GM23248 (cell line): ENCODE data around the gene RNF25. TPM values are rescaled to one million over a fixed set of nuclear protein-coding genes. Genes with fewer than 3 reads are reported as not detected.

Experiments
- DNase-seq: peaks from one replicate; pipeline ENCODE4 v3.0.0-alpha.2; 2015
- H2AFZ ChIP-seq: fragments of 200-600 bp; sonication (generic); 2 replicates; pipeline ENCODE4 v1.6.1; 2016; ENCODE audit warnings: antibody characterized with exemption
- H3F3A ChIP-seq: fragments of 200-600 bp; sonication (generic); 2 replicates; pipeline ENCODE4 v1.6.1; 2016; ENCODE audit warnings: mild to moderate bottlenecking, antibody characterized with exemption, mixed run types; ENCODE audit not compliant: insufficient read depth
- H3K27ac ChIP-seq: fragments of 200-600 bp; sonication (generic); 2 replicates; pipeline ENCODE4 v1.5.1; 2016; ENCODE audit warnings: mild to moderate bottlenecking
- H3K27me3 ChIP-seq: fragments of 200-600 bp; sonication (generic); replicated peaks from 2 replicates; pipeline ENCODE4 v1.6.1; 2016; ENCODE audit warnings: mild to moderate bottlenecking; ENCODE audit not compliant: insufficient read depth
- H3K36me3 ChIP-seq: fragments of 200-600 bp; sonication (generic); 2 replicates; pipeline ENCODE4 v1.6.1; 2016; ENCODE audit warnings: low read depth, mild to moderate bottlenecking
- H3K4me1 ChIP-seq: fragments of 200-600 bp; sonication (generic); 2 replicates; pipeline ENCODE4 v1.6.1; 2016; ENCODE audit warnings: mild to moderate bottlenecking; ENCODE audit not compliant: insufficient read depth
- H3K4me2 ChIP-seq: fragments of 200-600 bp; sonication (generic); one replicate; pipeline ENCODE4 v1.6.1; 2016; ENCODE audit warnings: mild to moderate bottlenecking; ENCODE audit not compliant: unreplicated experiment
- H3K4me3 ChIP-seq: fragments of 200-600 bp; sonication (generic); 2 replicates; pipeline ENCODE4 v1.5.1; 2016; ENCODE audit warnings: mild to moderate bottlenecking
- H3K79me2 ChIP-seq: fragments of 200-600 bp; sonication (generic); 2 replicates; pipeline ENCODE4 v1.6.1; 2016; ENCODE audit warnings: mild to moderate bottlenecking; ENCODE audit not compliant: insufficient read depth
- H3K9ac ChIP-seq: fragments of 200-600 bp; sonication (generic); 2 replicates; pipeline ENCODE4 v1.6.1; 2016; ENCODE audit warnings: mild to moderate bottlenecking
- H3K9me2 ChIP-seq: fragments of 200-600 bp; sonication (generic); 2 replicates; pipeline ENCODE4 v1.6.1; 2016; ENCODE audit warnings: mixed run types, mild to moderate bottlenecking, moderate library complexity; ENCODE audit not compliant: insufficient read depth
- H3K9me3 ChIP-seq: fragments of 200-600 bp; sonication (generic); one replicate; pipeline ENCODE4 v1.6.1; 2017; ENCODE audit warnings: low read depth
- H4K20me1 ChIP-seq: fragments of 200-600 bp; sonication (generic); 2 replicates; pipeline ENCODE4 v1.6.0; 2016; ENCODE audit not compliant: insufficient read depth
- EZH2 ChIP-seq: fragments of 200-600 bp; sonication (generic); IDR thresholded peaks from 2 replicates; pipeline ENCODE4 v1.6.1; 2018; ENCODE audit warnings: antibody characterized with exemption, mild to moderate bottlenecking; ENCODE audit not compliant: insufficient read depth, poor library complexity, severe bottlenecking
- EZH2phosphoT487 ChIP-seq: fragments of 200-600 bp; sonication (generic); IDR thresholded peaks from 2 replicates; pipeline ENCODE4 v1.6.1; 2018; ENCODE audit warnings: antibody characterized with exemption, moderate library complexity, mild to moderate bottlenecking, low read depth; ENCODE audit not compliant: insufficient read depth
- WGBS, 2 experiments: methylation state at CpG; one replicate each; pipeline ENCODE4 v1.1.6; 2015 to 2017; ENCODE audit warnings: low lambda C conversion rate in 2 of 2, low coverage in 1 of 2; ENCODE audit errors: missing lambda C conversion rate in 2 of 2; 5-methylcytosine and 5-hydroxymethylcytosine counted together
- in situ Hi-C: fragments of 300-500 bp; cut with MboI; formaldehyde crosslinking; loops from 2 replicates; pipeline ENCODE4 v1.15.0; 2020
- polyA plus RNA-seq: library from polyadenylated mRNA; unstranded; fragments of >200 nt; fragmentation: Nextera tagmentation; extraction: Ambion mirVana; gene quantifications from 2 replicates; pipeline ENCODE4 v1.2.1, GENCODE V29; 2016
- total RNA-seq: library from RNA; depleted of rRNA; stranded (reverse); fragments of >200 nt; shearing (Covaris generic); gene quantifications from 2 replicates; pipeline ENCODE4 v1.2.3, GENCODE V29; 2014

RNF25 gene
- total and polyA plus RNA-seq, 2 experiments from 2014 or later, result 37.4 to 41.1 TPM

GRCh38 chr2:218623366-218623705 is 48.5 kb downstream of the RNF25 start:
- in situ Hi-C loops, result no loop called here
- Histone ChIP-seq H3K4me1 (no peaks in the 10 kb centered on the region), H3K4me3 (no peak overlapping the region), H3F3A (no peaks in the 10 kb centered on the region), H3K9me3 (no peaks in the 10 kb centered on the region), H3K9me2 (no peaks in the 10 kb centered on the region), H2AFZ (no peak overlapping the region), H3K36me3 (no peaks in the 10 kb centered on the region), H3K27ac (no peak overlapping the region), H3K27me3 (no peaks in the 10 kb centered on the region), H3K4me2 (no peak overlapping the region), H4K20me1 (no peaks in the 10 kb centered on the region), H3K9ac (no peak overlapping the region), H3K79me2 (no peaks in the 10 kb centered on the region)
- WGBS, 2 experiments, result 94 to 96% methylated on average over 3 of the region's 3 CpGs
- no peak for DNase-seq
- no peak for TF ChIP-seq EZH2phosphoT487
- no peak for TF ChIP-seq EZH2

- H3K27ac ChIP-seq, result no peak overlapping the region
- H3K27me3 ChIP-seq, result no peaks in the 10 kb centered on the region
- no peak overlapping the region for H2AFZ ChIP-seq
- no peak overlapping the region for H3K4me2 ChIP-seq
- no peak overlapping the region for H3K4me3 ChIP-seq
- no peaks in the 10 kb centered on the region for H3K9me3 ChIP-seq
- no peaks in the 10 kb centered on the region for H3K79me2 ChIP-seq
- no peaks in the 10 kb centered on the region for H4K20me1 ChIP-seq
- TF ChIP-seq EZH2, result no peak
- TF ChIP-seq EZH2phosphoT487, result no peak
- H3F3A ChIP-seq, result no peaks in the 10 kb centered on the region
- in situ Hi-C loops, result no loop called here
- peak; percentile 26 for DNase-seq
- no peaks in the 10 kb centered on the region for H3K9me2 ChIP-seq
- WGBS, 2 experiments, result 62 to 71% methylated on average over 7 of the region's 7 CpGs
- no peaks in the 10 kb centered on the region for H3K36me3 ChIP-seq
- no peaks in the 10 kb centered on the region for H3K4me1 ChIP-seq
- no peak overlapping the region for H3K9ac ChIP-seq
Measured at GRCh38 chr2:218622606-218623365, 49.0 kb downstream of the RNF25 start.

GRCh38 chr2:218621007-218621406 is 50.8 kb downstream of the RNF25 start:
- Histone ChIP-seq H3F3A (no peaks in the 10 kb centered on the region), H3K9me2 (no peaks in the 10 kb centered on the region), H3K4me2 (no peak overlapping the region), H4K20me1 (no peaks in the 10 kb centered on the region), H3K9ac (no peak overlapping the region), H3K27ac (no peak overlapping the region), H3K79me2 (no peaks in the 10 kb centered on the region), H3K27me3 (no peaks in the 10 kb centered on the region), H3K36me3 (no peaks in the 10 kb centered on the region), H3K9me3 (no peaks in the 10 kb centered on the region), H2AFZ (no peak overlapping the region), H3K4me1 (no peaks in the 10 kb centered on the region), H3K4me3 (no peak overlapping the region)
- 71% methylated on average over 7 of the region's 7 CpGs for WGBS, 2 experiments
- TF ChIP-seq EZH2phosphoT487 (no peak), EZH2 (no peak)
- DNase-seq, result no peak
- in situ Hi-C loops, result no loop called here

GRCh38 chr2:218618102-218618860 is 53.5 kb downstream of the RNF25 start:
- H3K4me3 ChIP-seq, result no peak overlapping the region
- peak; percentile 17 for DNase-seq

More at GRCh38 chr2:218618102-218618860, 53.5 kb downstream of the RNF25 start:
- Histone ChIP-seq H3K36me3 (no peaks in the 10 kb centered on the region), H3K9ac (no peak overlapping the region), H3K27ac (no peak overlapping the region), H3K27me3 (no peaks in the 10 kb centered on the region), H3K9me3 (no peaks in the 10 kb centered on the region), H3F3A (no peaks in the 10 kb centered on the region), H3K79me2 (no peaks in the 10 kb centered on the region), H2AFZ (no peak overlapping the region), H3K4me2 (no peak overlapping the region), H4K20me1 (no peaks in the 10 kb centered on the region), H3K4me1 (no peaks in the 10 kb centered on the region), H3K9me2 (no peaks in the 10 kb centered on the region)
- in situ Hi-C loops, result no loop called here
- no peak for TF ChIP-seq EZH2phosphoT487
- no peak for TF ChIP-seq EZH2
- WGBS, 2 experiments, result 86 to 88% methylated on average over 9 of the region's 9 CpGs
